GM19239 (cell line): ENCODE measurements around the gene UPP2.

Experiments used
- DNase-seq: peaks from one replicate; pipeline ENCODE4 v3.0.0; 2011; ENCODE audit warnings: low spot score; ENCODE audit not compliant: insufficient read length
- FAIRE-seq: peaks from 2 replicates; lab custom pipeline; 2011; peaks lifted over from hg19 to GRCh38; lab: Jason Lieb, UNC

UPP2 gene

DNA sequence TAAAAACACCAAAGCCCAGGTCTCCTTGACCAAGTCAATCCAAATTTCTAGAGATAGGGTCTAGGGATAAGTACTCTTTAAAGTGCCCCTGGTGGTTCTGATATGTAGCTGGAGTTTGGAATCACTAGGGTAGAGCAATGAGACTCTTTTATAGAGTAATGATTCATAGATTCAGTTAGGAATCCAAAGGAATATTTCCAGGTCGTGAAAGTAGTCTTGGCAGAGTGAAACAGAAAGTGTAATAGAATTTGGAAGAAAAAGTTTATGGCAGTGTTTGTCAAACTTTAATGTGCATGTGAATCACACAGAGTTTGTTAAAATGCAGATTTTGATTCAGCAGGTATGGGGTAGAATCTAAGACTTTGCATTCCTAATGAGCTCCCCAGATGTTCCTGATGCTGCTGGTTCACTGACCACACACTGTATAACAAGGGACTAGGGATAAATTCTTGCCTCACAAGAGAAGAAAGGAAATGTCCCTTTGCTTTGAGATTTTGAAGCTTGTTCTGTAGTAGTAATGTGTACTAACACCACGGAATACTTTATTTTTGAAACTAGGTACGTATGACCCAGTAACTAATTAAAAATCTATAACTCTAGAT lies 1.8 kb downstream of the UPP2 start:
- no peak for FAIRE-seq
- DNase-seq: no peak

GRCh38 chr2:158104903-158105302 lies 3.2 kb downstream of the UPP2 start:
- FAIRE-seq (no peak), DNase-seq (no peak)

- no peak for DNase-seq
- FAIRE-seq: no peak
These were observed 11.3 kb downstream of the UPP2 start for GRCh38 chr2:158112992-158113391.

DNA sequence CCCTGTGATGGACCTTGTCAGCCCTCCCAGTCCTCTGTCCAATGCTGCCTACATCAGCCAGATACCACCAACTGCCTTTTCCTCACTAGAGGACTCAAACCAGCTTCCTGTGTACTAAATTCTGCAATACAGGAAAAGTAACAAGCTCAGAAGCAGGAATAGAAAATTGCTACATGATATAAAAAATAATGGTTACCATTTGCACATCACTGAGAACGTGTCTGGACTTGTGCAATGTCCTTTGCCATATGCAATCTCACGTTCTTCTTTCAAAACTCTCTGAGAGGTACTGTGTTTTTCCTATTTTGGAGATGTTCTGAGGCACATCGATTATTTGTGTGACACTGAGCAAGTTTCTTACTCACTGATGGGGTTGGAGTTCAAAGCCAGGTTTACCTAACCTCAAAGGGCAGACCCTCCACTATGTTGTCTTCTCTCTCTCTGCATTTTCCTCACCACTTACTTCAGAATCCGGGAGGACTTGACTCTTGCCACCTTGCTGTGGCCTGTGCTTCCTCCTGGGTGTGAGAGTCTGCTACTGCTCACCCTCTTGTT lies 12.1 kb downstream of the UPP2 start:
- FAIRE-seq: no peak

GRCh38 chr2:158114516-158114915 lies 12.8 kb downstream of the UPP2 start:
- DNase-seq: no peak
- FAIRE-seq: no peak

More for the DNA sequence above, 12.1 kb downstream of the UPP2 start:
- no peak for DNase-seq

GRCh38 chr2:158115202-158115767 lies 13.6 kb downstream of the UPP2 start:
- no peak for DNase-seq
- no peak for FAIRE-seq

GRCh38 chr2:158116936-158117335 lies 15.3 kb downstream of the UPP2 start:
- DNase-seq (no peak), FAIRE-seq (no peak)

- FAIRE-seq (no peak), DNase-seq (no peak)
These were observed 18.4 kb downstream of the UPP2 start for GRCh38 chr2:158120102-158120501.

- no peak for FAIRE-seq
- DNase-seq: no peak
These were observed 19.3 kb downstream of the UPP2 start for GRCh38 chr2:158120664-158121641.

DNA sequence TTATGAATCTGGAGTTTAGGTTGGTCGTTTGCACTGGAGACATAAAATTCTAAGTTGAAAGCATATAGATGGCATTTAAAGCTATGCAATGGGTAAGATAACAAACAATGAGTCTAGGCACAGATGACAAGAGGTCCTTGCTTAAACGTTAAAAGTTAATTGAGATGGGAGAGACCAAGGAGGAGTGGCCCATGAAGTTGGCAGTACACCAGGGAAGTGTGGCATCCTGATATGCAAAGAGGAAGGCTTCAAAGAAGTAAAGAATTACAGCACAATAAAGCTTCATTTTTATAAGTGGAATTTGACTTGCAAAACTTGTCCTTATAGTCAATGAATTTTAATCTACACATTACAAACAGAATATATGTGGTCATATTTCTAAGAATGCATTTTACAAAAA lies 23.2 kb downstream of the UPP2 start:
- DNase-seq (no peak), FAIRE-seq (no peak)

GRCh38 chr2:158125756-158126498 lies 24.3 kb downstream of the UPP2 start:
- FAIRE-seq (no peak), DNase-seq (no peak)

- FAIRE-seq (no peak), DNase-seq (no peak)
These were observed 25.7 kb downstream of the UPP2 start for GRCh38 chr2:158127380-158127804.

GRCh38 chr2:158128168-158128973 lies 26.7 kb downstream of the UPP2 start:
- FAIRE-seq (no peak), DNase-seq (no peak)

GRCh38 chr2:158129037-158129436 lies 27.4 kb downstream of the UPP2 start:
- DNase-seq: no peak
- no peak for FAIRE-seq

GRCh38 chr2:158130832-158131473 lies 29.3 kb downstream of the UPP2 start:
- FAIRE-seq (no peak), DNase-seq (no peak)

- FAIRE-seq (no peak), DNase-seq (no peak)
These were observed 29.8 kb downstream of the UPP2 start for GRCh38 chr2:158131483-158131912.

DNA sequence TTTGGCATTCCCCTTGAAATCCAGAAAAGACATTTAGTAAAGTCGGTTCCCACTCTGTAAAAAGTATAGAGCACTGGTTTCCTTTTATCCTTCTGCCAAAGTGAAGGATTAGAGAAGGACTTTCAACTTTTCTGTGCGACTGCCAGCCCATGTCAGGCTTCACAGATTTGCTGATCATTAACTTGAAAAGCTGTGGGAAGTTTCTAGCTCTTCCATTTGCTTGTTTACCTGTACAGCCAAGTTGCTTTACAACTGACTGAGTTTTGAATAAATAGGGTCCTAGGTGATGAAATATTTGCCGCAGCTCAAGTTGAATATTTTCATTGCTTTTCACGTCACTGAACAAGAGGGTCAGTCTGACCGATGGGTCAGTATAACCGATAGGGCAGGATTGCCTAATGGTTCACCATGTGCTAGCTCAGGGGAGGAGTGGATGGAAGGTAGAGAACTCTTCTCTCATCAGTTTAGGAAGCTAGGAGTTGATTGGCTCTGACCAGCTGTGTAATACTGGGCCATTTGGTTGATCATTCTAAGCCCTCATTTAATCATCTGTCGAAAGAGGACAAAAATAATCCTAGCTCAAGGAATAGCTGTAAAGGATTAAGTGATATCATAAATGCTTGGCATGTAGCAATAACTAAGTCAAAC lies 30.4 kb downstream of the UPP2 start:
- DNase-seq (no peak), FAIRE-seq (no peak)

DNA sequence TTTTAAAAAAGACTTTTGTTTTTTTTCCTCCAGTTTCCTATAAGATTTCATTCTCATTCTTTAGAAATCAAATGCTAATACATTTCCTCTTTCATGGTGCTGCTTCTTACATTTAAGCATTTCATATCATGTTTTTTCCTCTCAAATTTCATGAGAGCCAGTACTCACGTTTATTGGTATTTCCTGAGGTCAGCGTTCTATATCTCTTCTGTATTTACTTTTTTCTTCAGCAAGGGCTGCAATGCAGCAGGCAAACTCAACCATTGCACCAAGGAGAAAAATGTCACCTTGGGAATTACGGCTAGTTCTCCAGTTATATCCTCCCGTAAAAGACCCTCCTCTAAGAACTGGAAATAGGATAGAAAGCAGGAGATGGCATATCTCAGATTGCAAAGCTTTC lies 32.4 kb downstream of the UPP2 start:
- FAIRE-seq: no peak
- DNase-seq: no peak
